Keratinocyte (primary cell): ENCODE results near the gene STIM1. TPM values are rescaled to one million over a fixed set of nuclear protein-coding genes. Genes with fewer than 3 reads are reported as not detected.

Source experiments
- DNase-seq: peaks from one replicate; pipeline ENCODE4 v3.0.0-alpha.2; 2011; ENCODE audit warnings: low read depth, missing footprints, low spot score
- FAIRE-seq: peaks from 2 replicates; lab custom pipeline; 2011; peaks lifted over from hg19 to GRCh38; lab: Jason Lieb, UNC
- H2AFZ ChIP-seq: 2 replicates; pipeline ENCODE4 v1.6.0; 2012; ENCODE audit warnings: low read length, control low read depth, inconsistent platforms; ENCODE audit not compliant: control insufficient read depth
- H3K27ac ChIP-seq: 2 replicates; pipeline ENCODE4 v1.5.1; 2011; ENCODE audit warnings: low read length; ENCODE audit not compliant: control insufficient read depth, insufficient read depth
- H3K27me3 ChIP-seq: 3 replicates; pipeline ENCODE4 v1.6.0; 2011; ENCODE audit warnings: low read length; ENCODE audit not compliant: control insufficient read depth, insufficient read depth; ENCODE audit errors: extremely low read depth
- H3K36me3 ChIP-seq, 2 experiments: 2 replicates in 1 of 2; 3 replicates in 1 of 2; pipeline ENCODE4 v1.5.1; 2011; ENCODE audit warnings: low read length in 2 of 2, mild to moderate bottlenecking in 1 of 2; ENCODE audit not compliant: control insufficient read depth in 2 of 2, insufficient read depth in 2 of 2; ENCODE audit errors: extremely low read depth in 1 of 2
- H3K4me1 ChIP-seq: 3 replicates; pipeline ENCODE4 v1.5.1; 2011; ENCODE audit warnings: low read length; ENCODE audit not compliant: control insufficient read depth, insufficient read depth; ENCODE audit errors: extremely low read depth
- H3K4me2 ChIP-seq: 3 replicates; pipeline ENCODE4 v1.6.0; 2011; ENCODE audit warnings: low read depth, low read length; ENCODE audit not compliant: control insufficient read depth, insufficient read depth; ENCODE audit errors: extremely low read depth
- H3K4me3 ChIP-seq, 3 experiments: fragments of 200-600 bp in 1 of 3; sonication (generic) in 1 of 3; 2 replicates in 2 of 3; 3 replicates in 1 of 3; pipeline ENCODE4 v1.5.1; 2011 to 2016; ENCODE audit warnings: low read length in 3 of 3, mild to moderate bottlenecking in 3 of 3, control low read depth in 2 of 3, inconsistent platforms in 1 of 3, low read depth in 1 of 3, mixed read lengths in 1 of 3, mixed run types in 1 of 3, moderate library complexity in 1 of 3; ENCODE audit not compliant: control insufficient read depth in 2 of 3, insufficient read depth in 2 of 3; ENCODE audit errors: extremely low read depth in 1 of 3
- H3K79me2 ChIP-seq: 2 replicates; pipeline ENCODE4 v1.6.0; 2012; ENCODE audit warnings: low read length; ENCODE audit not compliant: control insufficient read depth, insufficient read depth
- H3K9ac ChIP-seq: 3 replicates; pipeline ENCODE4 v1.6.0; 2011; ENCODE audit warnings: low read length; ENCODE audit not compliant: control insufficient read depth, insufficient read depth; ENCODE audit errors: extremely low read depth
- H3K9me1 ChIP-seq: 3 replicates; pipeline ENCODE4 v1.6.0; 2011; ENCODE audit warnings: low read length; ENCODE audit not compliant: control insufficient read depth, insufficient read depth; ENCODE audit errors: extremely low read depth
- H3K9me3 ChIP-seq: 2 replicates; pipeline ENCODE4 v1.5.1; 2012; ENCODE audit warnings: low read depth, low read length; ENCODE audit not compliant: control insufficient read depth
- H4K20me1 ChIP-seq: 3 replicates; pipeline ENCODE4 v1.6.0; 2011; ENCODE audit warnings: low read length; ENCODE audit not compliant: control insufficient read depth, insufficient read depth; ENCODE audit errors: extremely low read depth
- CTCF ChIP-seq, 3 experiments: IDR thresholded peaks in 1 of 3; conservative IDR thresholded peaks in 1 of 3; optimal IDR thresholded peaks in 1 of 3; 2 replicates in 2 of 3; 3 replicates in 1 of 3; pipeline versions ENCODE3 to v1.5.1; 2011; ENCODE audit warnings: low read length in 3 of 3, mild to moderate bottlenecking in 3 of 3, moderate library complexity in 2 of 3, control low read depth in 1 of 3, inconsistent platforms in 1 of 3; ENCODE audit not compliant: insufficient read depth in 2 of 3; ENCODE audit errors: extremely low read depth in 1 of 3
- EZH2 ChIP-seq: IDR thresholded peaks from one replicate; pipeline ENCODE4 v1.6.1; 2012; ENCODE audit warnings: inconsistent platforms, mild to moderate bottlenecking, low read length, moderate library complexity
- dilution Hi-C: fragments of 300-500 bp; cut with MboI; formaldehyde crosslinking; loops from one replicate; pipeline ENCODE4 v1.7.0; 2020; ENCODE audit warnings: low sequenced_read_pairs; ENCODE audit not compliant: extremely low pct_ligation_motif_present
- polyA plus RNA-seq, 5 experiments: library from polyadenylated mRNA; depleted of rRNA in 3 of 5; stranded (reverse) in 3 of 5; stranded (forward) in 1 of 5; unstranded in 1 of 5; fragments of >200 nt; gene quantifications; 1 replicate in 1 of 5; 2 replicates in 3 of 5; 3 replicates in 1 of 5; pipeline versions ENCODE4 v1.2.1 to v1.2.3, GENCODE V29; 2011 to 2012; ENCODE audit warnings: missing spikeins in 2 of 5, low read depth in 1 of 5, low replicate concordance in 1 of 5

Gene STIM1
- polyA plus RNA-seq, 1 donor (not counting 4 experiments of a cell fraction or from before 2014, with no cell fraction given) = 23.7 TPM

- no peak for DNase-seq
- Histone ChIP-seq H3K9me1 (no peaks in the 10 kb centered on the region), H3K36me3 (peaks cover 0 to 3% of the 10 kb centered on the region in 2 experiments), H3K27ac (no peak overlapping the region), H2AFZ (no peak overlapping the region), H3K27me3 (no peaks in the 10 kb centered on the region), H3K4me3 (no peak overlapping the region), H3K4me2 (no peak overlapping the region), H3K9ac (no peak overlapping the region), H3K79me2 (peaks cover 18% of the 10 kb centered on the region), H3K4me1 (peaks cover 9% of the 10 kb centered on the region), H4K20me1 (no peaks in the 10 kb centered on the region), H3K9me3 (no peaks in the 10 kb centered on the region)
- dilution Hi-C loops = no loop called here
- TF ChIP-seq EZH2 (no peak), CTCF (optimal IDR thresholded peaks at IDR 0.05 in 1 of 3, IDR thresholded peaks at IDR 0.05 in 1 of 3, conservative IDR thresholded peaks at IDR 0.05 in 1 of 3; ENCODE audit: extremely low read depth in 1 of 3, insufficient read depth in 2 of 3, low read length in 3 of 3) (no peak)
- FAIRE-seq = no peak
These were observed 70.0 kb downstream of the STIM1 start for GRCh38 chr11:3925513-3925912.

- TF ChIP-seq EZH2 (no peak), CTCF (optimal IDR thresholded peaks at IDR 0.05 in 1 of 3, IDR thresholded peaks at IDR 0.05 in 1 of 3, conservative IDR thresholded peaks at IDR 0.05 in 1 of 3; ENCODE audit: extremely low read depth in 1 of 3, insufficient read depth in 2 of 3, low read length in 3 of 3) (no peak)
- no peak overlapping the region for H3K27ac ChIP-seq
- no peaks in the 10 kb centered on the region for H4K20me1 ChIP-seq
- FAIRE-seq = no peak
- H3K79me2 ChIP-seq = peaks cover 18% of the 10 kb centered on the region
- H3K9ac ChIP-seq = no peak overlapping the region
- peaks cover 0 to 3% of the 10 kb centered on the region in 2 experiments for H3K36me3 ChIP-seq
- no peak overlapping the region for H3K4me2 ChIP-seq
- DNase-seq = no peak
- H3K9me3 ChIP-seq = no peaks in the 10 kb centered on the region
- no peaks in the 10 kb centered on the region for H3K9me1 ChIP-seq
- dilution Hi-C loops = no loop called here
- H3K27me3 ChIP-seq = no peaks in the 10 kb centered on the region
- H3K4me1 ChIP-seq = peaks cover 8% of the 10 kb centered on the region
- no peak overlapping the region for H3K4me3 ChIP-seq
- H2AFZ ChIP-seq = no peak overlapping the region
These were observed 71.1 kb downstream of the STIM1 start for GRCh38 chr11:3926458-3927095.
